Astrocyte of the cerebellum (primary cell): ENCODE data around the gene SELENBP1.

ENCODE experiments used
- DNase-seq: peaks from one replicate; pipeline ENCODE4 v3.0.0-alpha.2; 2011; ENCODE audit warnings: low read depth
- H3K4me3 ChIP-seq: 2 replicates; pipeline ENCODE4 v1.5.1; 2011; ENCODE audit warnings: mild to moderate bottlenecking, low read depth, low read length, moderate library complexity
- in situ Hi-C: cut with HindIII; loops from 2 replicates; pipeline ENCODE4 v1.10.0; 2017; ENCODE audit warnings: low sequenced_read_pairs
- TF ChIP-seq, protein P1 (sequence below): IDR thresholded peaks from 2 replicates; pipeline ENCODE4 v1.5.1; 2012; ENCODE audit warnings: low read length, low read depth, moderate library complexity, mild to moderate bottlenecking; ENCODE audit errors: missing control alignments

The SELENBP1 gene

DNA sequence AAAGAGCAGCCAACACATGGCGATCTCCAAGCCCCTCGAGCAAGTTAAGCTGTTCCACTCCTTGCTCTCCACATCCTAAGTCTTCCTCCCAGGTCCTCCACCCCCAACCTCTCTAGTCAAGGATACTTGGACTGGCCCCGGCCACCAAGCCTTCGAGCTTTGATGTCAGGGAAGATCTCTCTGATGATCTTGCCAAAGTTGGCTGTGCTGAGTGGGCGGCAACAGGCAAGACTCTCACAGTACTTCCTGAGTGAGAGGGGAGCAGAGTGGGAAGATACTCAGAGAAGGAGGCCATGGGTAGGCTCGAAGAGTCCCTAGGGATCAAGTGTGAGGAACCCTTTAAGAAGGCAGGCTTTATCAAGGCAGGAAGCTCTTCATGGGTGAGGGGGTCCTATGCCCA is 28.2 kb downstream of the SELENBP1 start:
- no peak overlapping the region for H3K4me3 ChIP-seq
- DNase-seq, result no peak
- TF ChIP-seq, protein P1, sequence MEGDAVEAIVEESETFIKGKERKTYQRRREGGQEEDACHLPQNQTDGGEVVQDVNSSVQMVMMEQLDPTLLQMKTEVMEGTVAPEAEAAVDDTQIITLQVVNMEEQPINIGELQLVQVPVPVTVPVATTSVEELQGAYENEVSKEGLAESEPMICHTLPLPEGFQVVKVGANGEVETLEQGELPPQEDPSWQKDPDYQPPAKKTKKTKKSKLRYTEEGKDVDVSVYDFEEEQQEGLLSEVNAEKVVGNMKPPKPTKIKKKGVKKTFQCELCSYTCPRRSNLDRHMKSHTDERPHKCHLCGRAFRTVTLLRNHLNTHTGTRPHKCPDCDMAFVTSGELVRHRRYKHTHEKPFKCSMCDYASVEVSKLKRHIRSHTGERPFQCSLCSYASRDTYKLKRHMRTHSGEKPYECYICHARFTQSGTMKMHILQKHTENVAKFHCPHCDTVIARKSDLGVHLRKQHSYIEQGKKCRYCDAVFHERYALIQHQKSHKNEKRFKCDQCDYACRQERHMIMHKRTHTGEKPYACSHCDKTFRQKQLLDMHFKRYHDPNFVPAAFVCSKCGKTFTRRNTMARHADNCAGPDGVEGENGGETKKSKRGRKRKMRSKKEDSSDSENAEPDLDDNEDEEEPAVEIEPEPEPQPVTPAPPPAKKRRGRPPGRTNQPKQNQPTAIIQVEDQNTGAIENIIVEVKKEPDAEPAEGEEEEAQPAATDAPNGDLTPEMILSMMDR, result no peak
- in situ Hi-C loops, result no loop called here

DNA sequence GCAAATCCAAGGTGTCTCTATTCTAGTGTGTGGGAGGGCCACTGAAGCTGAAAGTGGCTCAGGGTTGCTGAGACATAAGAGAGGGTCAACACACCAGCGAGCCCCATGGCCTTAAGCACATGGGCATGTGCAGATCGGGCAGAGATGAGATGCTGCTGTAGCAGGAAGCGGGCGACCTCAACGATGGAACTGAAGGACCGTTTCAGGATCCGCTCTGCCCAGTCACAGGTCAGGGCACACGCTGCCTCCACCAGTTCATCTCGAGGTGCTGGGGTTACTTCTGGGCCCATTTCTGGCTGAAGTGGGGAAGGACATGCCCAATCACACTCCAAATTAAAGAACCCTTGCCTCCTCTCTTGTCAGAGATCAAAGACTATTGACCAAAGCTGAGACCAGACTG is 28.9 kb downstream of the SELENBP1 start:
- in situ Hi-C loops, result no loop called here
- TF ChIP-seq, protein P1, result no peak
- H3K4me3 ChIP-seq, result no peak overlapping the region
- no peak for DNase-seq

DNA sequence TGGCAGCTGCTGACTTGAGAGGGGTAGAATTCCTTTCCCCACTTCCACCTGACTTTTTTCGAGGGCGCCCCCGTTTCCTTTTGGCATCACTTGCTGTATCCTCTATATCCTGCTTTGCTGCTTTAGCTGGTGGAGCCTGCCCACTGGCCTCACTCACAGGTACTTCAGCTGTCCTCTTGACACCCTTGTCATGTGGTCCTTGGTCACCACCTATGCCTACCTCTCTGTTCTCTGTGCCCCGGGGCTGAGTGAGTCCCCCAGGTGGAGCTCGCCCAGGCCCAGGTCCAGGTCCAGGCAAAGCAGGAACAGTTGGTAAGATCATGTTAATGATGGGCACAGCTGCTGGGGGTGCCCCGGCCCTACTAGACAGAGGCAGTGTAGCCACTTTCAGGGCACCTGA is 29.9 kb downstream of the SELENBP1 start:
- no peak overlapping the region for H3K4me3 ChIP-seq
- TF ChIP-seq, protein P1, result no peak
- in situ Hi-C loops, result no loop called here
- DNase-seq, result no peak

DNA sequence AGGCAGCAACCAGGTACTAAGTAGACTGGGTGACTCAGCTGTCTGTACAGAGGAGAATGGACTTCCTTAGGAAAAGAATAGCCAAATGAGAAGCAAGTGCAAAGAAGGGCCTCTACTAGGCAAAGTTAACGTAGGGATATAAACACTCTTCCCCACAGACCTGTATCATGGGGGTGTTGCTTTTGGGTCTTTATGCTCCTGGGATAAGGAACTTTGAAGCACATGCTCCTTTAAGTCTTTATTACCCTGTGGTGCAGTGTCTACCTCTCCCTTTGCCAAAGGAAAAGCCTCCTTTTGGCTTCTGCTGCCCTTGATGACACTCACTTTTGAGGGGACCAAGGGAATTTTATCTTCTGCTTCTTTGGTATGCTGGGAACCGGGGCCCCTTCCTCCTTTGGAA is 30.5 kb downstream of the SELENBP1 start:
- DNase-seq, result no peak

DNA sequence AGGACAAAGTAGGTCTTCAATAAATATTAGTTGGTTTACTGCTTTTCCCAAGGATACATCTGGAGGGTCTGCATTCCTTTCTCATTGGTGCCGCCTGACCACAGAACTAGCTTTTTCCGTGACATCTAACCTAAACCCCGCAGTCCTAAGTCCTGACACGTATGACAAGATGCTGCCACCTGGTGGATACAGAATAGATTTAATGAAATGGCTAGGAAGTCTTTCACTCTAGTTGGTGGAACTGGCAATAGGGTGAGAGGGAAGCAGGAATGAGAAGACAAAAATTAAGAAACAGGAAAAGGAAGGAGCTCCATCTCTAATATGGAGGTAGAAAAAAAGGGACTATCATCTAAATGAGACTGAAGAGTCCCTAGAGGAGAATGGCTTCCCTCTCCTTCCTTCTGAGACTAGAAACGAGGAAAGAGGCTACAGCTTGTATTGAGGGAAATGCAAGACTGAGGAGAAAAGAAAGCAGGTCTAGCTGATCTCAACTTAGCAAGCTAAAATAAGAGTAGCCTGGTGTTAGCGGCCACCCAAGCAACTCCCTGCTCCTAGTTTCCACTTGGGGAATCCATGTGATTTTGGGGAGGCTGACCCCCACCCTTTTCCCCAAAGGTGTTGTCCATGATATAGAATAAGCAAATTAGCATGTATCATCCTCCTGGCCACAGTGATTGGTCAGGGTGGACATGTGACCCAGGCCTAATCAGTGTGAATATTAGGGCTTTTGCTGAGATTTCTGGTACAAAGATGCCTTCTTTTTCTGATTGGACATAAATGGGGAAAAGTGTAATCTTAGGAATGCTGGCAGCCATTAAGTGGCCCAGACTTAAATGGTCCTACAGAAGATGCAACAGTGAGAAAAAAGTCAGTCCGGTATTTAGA is 31.4 kb downstream of the SELENBP1 start:
- peak; percentile 71 for DNase-seq
- TF ChIP-seq, protein P1, result peak; percentile 62
- in situ Hi-C loops, result no loop called here

More for the DNA sequence above, 30.5 kb downstream of the SELENBP1 start:
- in situ Hi-C loops, result no loop called here
- no peak overlapping the region for H3K4me3 ChIP-seq
- TF ChIP-seq, protein P1, result no peak

DNA sequence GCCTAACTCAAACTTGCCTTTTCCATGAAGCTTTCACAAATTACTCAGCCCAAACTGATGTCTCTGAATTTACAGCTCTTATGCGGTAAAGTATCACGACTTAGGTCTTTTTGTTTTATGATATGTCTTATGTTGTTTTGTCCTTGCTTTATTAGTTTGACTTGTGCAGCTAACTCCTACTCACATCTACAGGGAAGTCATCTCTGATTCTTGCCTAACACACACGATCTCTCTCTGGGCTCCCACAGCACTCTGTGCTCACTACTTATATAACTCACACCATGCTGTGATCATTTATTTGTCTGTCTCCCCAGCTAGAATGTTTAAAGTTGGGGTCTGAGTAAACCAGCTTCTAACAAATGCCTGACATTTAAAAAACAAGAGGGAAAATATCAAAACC is 35.9 kb downstream of the SELENBP1 start:
- TF ChIP-seq, protein P1, result no peak
- in situ Hi-C loops, result no loop called here
- no peak overlapping the region for H3K4me3 ChIP-seq
- DNase-seq, result no peak

More for the DNA sequence above, 31.4 kb downstream of the SELENBP1 start:
- H3K4me3 ChIP-seq, result no peak overlapping the region
